Thyroid gland (tissue), 4 donors: ENCODE results near the gene EEF1AKMT4. TPM values are rescaled to one million over a fixed set of nuclear protein-coding genes. Genes with fewer than 3 reads are reported as not detected.

Experiments
- DNase-seq, 2 donors: peaks; one replicate each; pipeline ENCODE4 v3.0.0-alpha.2; 2019
- H3K27ac ChIP-seq, 3 donors: fragments of 200-600 bp; sonication (generic); 1 replicate in 2 of 3; 2 replicates in 1 of 3; pipeline ENCODE4 v1.5.1; 2016 to 2019; ENCODE audit warnings: mild to moderate bottlenecking in 1 of 3, moderate library complexity in 1 of 3
- H3K27me3 ChIP-seq: fragments of 200-600 bp; sonication (generic); one replicate; pipeline ENCODE4 v1.5.1; 2019
- H3K36me3 ChIP-seq, 2 donors: fragments of 200-600 bp; sonication (generic); one replicate each; pipeline ENCODE4 v1.5.1; 2016 to 2019
- H3K4me1 ChIP-seq, 2 donors: fragments of 200-600 bp; sonication (generic); one replicate each; pipeline ENCODE4 v1.5.1; 2017 to 2019
- H3K4me3 ChIP-seq, 3 donors: fragments of 200-600 bp; sonication (generic); replicated peaks in 1 of 3; 1 replicate in 2 of 3; 2 replicates in 1 of 3; pipeline ENCODE4 v1.5.1; 2016; ENCODE audit warnings: mild to moderate bottlenecking in 1 of 3
- H3K9me3 ChIP-seq: fragments of 200-600 bp; sonication (generic); one replicate; pipeline ENCODE4 v1.5.1; 2017
- POLR2A ChIP-seq, 2 donors: fragments of 450-650 bp; IDR thresholded peaks; one replicate each; pipeline ENCODE4 v1.6.1; 2017; ENCODE audit warnings: antibody characterized with exemption in 2 of 2, mild to moderate bottlenecking in 2 of 2, moderate library complexity in 1 of 2
- WGBS, 2 donors: methylation state at CpG; one replicate each; pipeline ENCODE4 v1.1.5; 2017; 5-methylcytosine and 5-hydroxymethylcytosine counted together
- intact Hi-C: fragments of 100-400 bp; cut with DNase I; formaldehyde crosslinking; loops from one replicate; pipeline ENCODE4 v1.15.1; 2023
- total RNA-seq, 4 donors: library from RNA; depleted of rRNA; stranded (reverse); fragments of >200 nt; gene quantifications; one replicate each; pipeline ENCODE4 v1.2.3, GENCODE V29; 2016
- TF ChIP-seq, protein P1 (sequence below), 6 experiments: fragments of 200-600 bp in 3 of 6; fragments of 450-650 bp in 3 of 6; sonication (generic) in 3 of 6; IDR thresholded peaks; one replicate each; pipeline ENCODE4 v1.5.1; 2016 to 2019; ENCODE audit warnings: antibody characterized with exemption in 6 of 6, mild to moderate bottlenecking in 2 of 6, inconsistent platforms in 1 of 6, moderate library complexity in 1 of 6

Gene EEF1AKMT4
- total RNA-seq, 4 donors from 2014 or later: 9.4 to 17.1 (median 13.5) TPM

DNA sequence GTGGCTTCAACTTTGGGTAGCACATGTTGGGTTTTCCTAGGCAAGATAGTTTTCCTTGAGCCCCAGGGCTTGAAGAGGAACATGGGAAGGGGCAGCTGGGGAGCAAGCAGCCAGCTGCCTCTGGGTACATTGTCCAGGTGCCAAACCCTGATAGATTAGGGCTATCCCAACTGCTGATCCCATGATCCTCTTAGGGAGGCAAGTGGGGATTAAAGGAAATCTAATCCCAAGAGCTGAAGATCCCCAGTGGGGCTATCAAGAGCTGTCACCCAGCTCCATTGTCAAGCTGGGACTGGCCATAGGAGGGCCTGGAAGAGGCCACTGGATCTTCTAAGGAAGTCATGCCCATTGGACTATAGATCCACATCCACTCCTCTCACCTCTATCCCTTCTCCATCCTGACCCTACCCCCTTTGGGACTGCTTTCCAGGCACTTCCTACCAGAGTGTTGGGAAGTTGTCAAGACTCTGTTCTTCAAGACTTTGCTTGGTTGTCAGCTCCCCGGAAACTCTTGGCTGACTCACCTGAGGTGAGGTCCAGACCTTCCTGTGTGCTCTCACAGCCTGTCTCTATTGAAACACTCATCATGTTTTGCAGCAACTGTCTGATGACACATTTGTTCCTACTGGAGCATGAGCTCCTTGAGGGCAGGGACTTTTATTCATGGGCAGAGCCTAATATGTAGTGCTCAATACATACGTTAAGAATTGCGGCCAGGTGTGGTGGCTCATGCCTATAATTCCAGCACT is 6.0 kb downstream of the EEF1AKMT4 start:
- peaks cover 17 to 30% of the 10 kb centered on the region in 2 donors for H3K4me1 ChIP-seq
- H3K4me3 ChIP-seq: no peak overlapping the region
- intact Hi-C loops: no loop called here
- peaks cover 0 to 3% of the 10 kb centered on the region in 2 donors for H3K36me3 ChIP-seq
- TF ChIP-seq, protein P1, sequence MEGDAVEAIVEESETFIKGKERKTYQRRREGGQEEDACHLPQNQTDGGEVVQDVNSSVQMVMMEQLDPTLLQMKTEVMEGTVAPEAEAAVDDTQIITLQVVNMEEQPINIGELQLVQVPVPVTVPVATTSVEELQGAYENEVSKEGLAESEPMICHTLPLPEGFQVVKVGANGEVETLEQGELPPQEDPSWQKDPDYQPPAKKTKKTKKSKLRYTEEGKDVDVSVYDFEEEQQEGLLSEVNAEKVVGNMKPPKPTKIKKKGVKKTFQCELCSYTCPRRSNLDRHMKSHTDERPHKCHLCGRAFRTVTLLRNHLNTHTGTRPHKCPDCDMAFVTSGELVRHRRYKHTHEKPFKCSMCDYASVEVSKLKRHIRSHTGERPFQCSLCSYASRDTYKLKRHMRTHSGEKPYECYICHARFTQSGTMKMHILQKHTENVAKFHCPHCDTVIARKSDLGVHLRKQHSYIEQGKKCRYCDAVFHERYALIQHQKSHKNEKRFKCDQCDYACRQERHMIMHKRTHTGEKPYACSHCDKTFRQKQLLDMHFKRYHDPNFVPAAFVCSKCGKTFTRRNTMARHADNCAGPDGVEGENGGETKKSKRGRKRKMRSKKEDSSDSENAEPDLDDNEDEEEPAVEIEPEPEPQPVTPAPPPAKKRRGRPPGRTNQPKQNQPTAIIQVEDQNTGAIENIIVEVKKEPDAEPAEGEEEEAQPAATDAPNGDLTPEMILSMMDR (IDR thresholded peaks at IDR 0.05): no peak
- no peak for TF ChIP-seq POLR2A (IDR thresholded peaks at IDR 0.05)
- H3K9me3 ChIP-seq: no peaks in the 10 kb centered on the region
- H3K27me3 ChIP-seq: peaks cover 4% of the 10 kb centered on the region
- no peak overlapping the region for H3K27ac ChIP-seq
- WGBS, 2 donors: 92 to 94% methylated on average over 3 of the region's 3 CpGs
- DNase-seq: no peak

DNA sequence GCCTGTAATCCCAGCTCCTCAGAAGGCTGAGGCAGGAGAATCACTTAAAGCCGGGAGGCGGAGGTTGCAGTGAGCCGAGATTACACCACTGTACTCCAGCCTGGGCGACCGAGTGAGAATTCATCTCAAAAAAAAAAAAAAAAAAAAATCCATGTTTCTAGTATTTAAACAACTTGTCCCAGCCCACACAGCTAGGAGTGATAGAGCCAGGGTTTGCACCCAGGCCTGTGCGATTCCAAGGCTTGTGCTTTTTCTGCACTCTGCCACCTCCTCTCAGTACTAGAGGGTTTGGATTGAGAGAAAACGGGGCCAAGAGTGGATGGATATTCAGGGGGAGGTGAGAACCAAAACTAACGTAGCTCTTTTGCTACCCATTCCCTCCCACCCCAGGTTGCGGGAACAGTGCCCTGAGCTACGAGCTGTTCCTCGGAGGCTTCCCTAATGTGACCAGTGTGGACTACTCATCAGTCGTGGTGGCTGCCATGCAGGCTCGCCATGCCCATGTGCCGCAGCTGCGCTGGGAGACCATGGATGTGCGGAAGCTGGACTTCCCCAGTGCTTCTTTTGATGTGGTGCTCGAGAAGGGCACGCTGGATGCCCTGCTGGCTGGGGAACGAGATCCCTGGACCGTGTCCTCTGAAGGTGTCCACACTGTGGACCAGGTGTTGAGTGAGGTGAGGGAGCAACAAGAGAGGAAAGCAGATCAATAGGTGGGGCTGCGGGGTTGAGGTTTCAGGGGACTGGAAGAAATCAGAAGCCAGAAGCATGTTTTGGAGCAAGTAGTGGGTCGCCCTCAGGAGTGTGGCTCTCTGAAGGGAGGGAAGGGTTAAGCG is 7.8 kb downstream of the EEF1AKMT4 start:
- Histone ChIP-seq H3K4me1 (peaks cover 28 to 40% of the 10 kb centered on the region in 2 donors), H3K4me3 (no peak overlapping the region), H3K27me3 (peaks cover 19% of the 10 kb centered on the region), H3K27ac (no peak overlapping the region), H3K36me3 (peaks cover 0 to 3% of the 10 kb centered on the region in 2 donors), H3K9me3 (no peaks in the 10 kb centered on the region)
- intact Hi-C loops: no loop called here
- TF ChIP-seq POLR2A (IDR thresholded peaks at IDR 0.05): no peak
- TF ChIP-seq, protein P1 (IDR thresholded peaks at IDR 0.05): no peak
- no peak for DNase-seq
- 92 to 94% methylated on average over 22 to 23 of the region's 23 CpGs for WGBS, 2 donors

DNA sequence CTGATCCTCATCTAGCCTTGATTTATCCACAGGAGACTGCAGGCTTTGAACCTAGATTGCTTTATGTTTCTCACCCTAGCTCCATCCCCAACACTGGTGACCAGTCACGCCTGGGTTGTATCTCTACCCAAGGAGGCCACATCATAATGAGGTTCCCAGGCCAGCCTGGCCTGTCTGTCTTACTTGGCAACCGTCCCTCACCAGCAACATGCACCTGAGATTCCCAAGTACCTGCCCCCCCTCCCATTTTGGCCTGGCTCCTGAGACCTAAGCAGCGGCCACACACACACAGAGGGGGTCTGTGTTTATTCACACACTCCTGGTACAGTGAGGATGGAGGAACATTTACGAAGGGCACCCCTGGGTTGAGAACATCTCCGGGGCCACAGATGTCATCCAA is 9.5 kb downstream of the EEF1AKMT4 start:
- H3K9me3 ChIP-seq: no peaks in the 10 kb centered on the region
- peaks cover 28% of the 10 kb centered on the region for H3K27me3 ChIP-seq
- no peak overlapping the region for H3K27ac ChIP-seq
- intact Hi-C loops: no loop called here
- WGBS, 2 donors: 85 to 88% methylated on average over 5 of the region's 5 CpGs
- peaks cover 23 to 32% of the 10 kb centered on the region in 2 donors for H3K4me1 ChIP-seq
- H3K4me3 ChIP-seq: no peak overlapping the region
- no peak for DNase-seq
- H3K36me3 ChIP-seq: peaks cover 0 to 3% of the 10 kb centered on the region in 2 donors
- TF ChIP-seq POLR2A (IDR thresholded peaks at IDR 0.05): no peak

DNA sequence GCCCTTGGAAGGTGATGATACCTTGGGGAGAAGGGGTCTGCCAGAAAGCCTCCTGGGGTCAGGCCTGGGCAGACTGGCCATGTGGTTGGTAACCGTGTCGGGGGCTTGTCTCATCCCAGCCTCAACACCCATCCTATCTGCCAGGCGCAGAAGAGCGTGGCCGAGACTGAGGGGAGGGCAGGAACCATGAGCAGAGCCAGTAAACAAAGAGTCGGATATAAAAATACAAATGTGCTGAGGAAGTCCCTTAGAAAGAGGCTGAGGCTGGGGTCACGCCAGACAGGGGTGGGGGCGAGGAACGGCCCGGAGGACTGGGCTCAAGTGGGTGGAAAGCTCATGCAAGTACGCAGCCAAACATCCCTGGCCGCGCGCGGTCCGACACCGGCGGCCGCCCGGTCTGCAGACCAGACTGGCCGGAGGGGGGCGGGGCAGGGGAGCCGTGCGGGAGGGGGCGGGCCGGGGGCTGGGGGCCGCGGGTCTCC is 10.0 kb downstream of the EEF1AKMT4 start:
- H3K9me3 ChIP-seq: no peaks in the 10 kb centered on the region
- H3K27ac ChIP-seq: no peak overlapping the region
- no peak for DNase-seq
- peaks cover 0 to 3% of the 10 kb centered on the region in 2 donors for H3K36me3 ChIP-seq
- H3K4me1 ChIP-seq: peaks cover 23 to 30% of the 10 kb centered on the region in 2 donors
- H3K4me3 ChIP-seq: no peak overlapping the region
- TF ChIP-seq, protein P1 (IDR thresholded peaks at IDR 0.05): no peak
- no peak for TF ChIP-seq POLR2A (IDR thresholded peaks at IDR 0.05)
- intact Hi-C loops: no loop called here
- peaks cover 28% of the 10 kb centered on the region for H3K27me3 ChIP-seq
- 24 to 27% methylated on average over 15 to 16 of the region's 28 CpGs for WGBS, 2 donors

DNA sequence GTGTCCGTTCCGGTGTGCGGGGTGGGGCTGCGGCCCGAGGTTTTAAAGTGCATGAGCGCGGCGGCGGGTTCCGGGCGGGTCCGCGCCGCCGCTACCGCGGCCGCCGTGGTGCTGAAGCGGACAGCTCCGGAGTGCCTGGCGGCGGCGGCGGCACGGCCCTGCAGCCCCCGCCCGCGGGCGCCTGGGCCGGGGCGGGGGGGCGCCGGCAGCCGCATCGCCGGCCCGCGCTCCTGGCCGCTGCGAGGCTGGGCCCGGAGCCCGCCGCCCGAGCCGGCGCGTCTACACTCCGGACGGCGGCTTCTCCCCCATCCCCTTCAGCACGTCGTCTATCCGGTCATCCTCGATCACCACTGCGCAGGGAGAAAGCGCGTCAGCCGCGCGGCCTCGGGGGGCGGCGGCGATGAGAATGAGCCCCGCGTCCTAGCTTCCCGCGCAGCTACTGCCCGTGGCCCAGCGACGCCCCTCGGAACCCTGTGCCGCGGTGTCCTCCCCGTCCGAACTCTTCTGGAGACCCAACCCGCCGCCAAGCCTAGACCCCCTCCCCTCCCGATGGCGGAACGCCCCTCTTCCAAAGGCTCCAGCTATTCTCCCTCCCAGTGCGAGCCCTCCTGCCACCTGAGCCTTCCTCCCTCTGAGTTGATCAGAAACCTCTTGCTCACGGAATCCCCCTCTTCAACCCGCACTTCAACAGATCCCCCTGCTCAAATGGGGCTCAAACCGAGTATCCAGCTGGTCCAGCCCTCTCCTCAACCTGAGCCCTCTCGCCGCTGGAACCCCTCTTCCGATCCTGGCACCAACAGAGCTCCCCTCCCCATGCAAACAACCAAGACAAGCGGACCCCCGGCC is 10.6 kb downstream of the EEF1AKMT4 start:
- H3K36me3 ChIP-seq: peaks cover 0 to 3% of the 10 kb centered on the region in 2 donors
- H3K27ac ChIP-seq: no peak overlapping the region
- peak overlapping the region in 1 of 3 donors; percentile 26 for H3K4me3 ChIP-seq
- intact Hi-C loops: no loop called here
- H3K9me3 ChIP-seq: no peaks in the 10 kb centered on the region
- H3K4me1 ChIP-seq: peaks cover 23 to 30% of the 10 kb centered on the region in 2 donors
- peaks cover 28% of the 10 kb centered on the region for H3K27me3 ChIP-seq
- no peak for TF ChIP-seq POLR2A (IDR thresholded peaks at IDR 0.05)
- TF ChIP-seq, protein P1 (IDR thresholded peaks at IDR 0.05): no peak
- DNase-seq: peak; percentile 33 to 48
- WGBS, 2 donors: 3 to 5% methylated on average over 15 to 39 of the region's 91 CpGs
